GM10266 (cell line): Measurements from ENCODE around the gene TRPM3.
A peak's percentile ranks its signal among the peaks of the same experiment; 100 is the strongest.

Source experiments
- DNase-seq: peaks from one replicate; pipeline ENCODE4 v3.0.0; 2012; ENCODE audit errors: extremely low spot score
- CTCF ChIP-seq: IDR thresholded peaks from 2 replicates; pipeline ENCODE4 v1.5.1; 2012; ENCODE audit warnings: mild to moderate bottlenecking, low read depth; ENCODE audit not compliant: control insufficient read depth, insufficient read depth; ENCODE audit errors: missing control alignments

The TRPM3 gene

GRCh38 chr9:70485273-70485858 is 636.1 kb downstream of the TRPM3 start:
- TF ChIP-seq CTCF = no peak
- no peak for DNase-seq

GRCh38 chr9:70484232-70485130 is 636.9 kb downstream of the TRPM3 start:
- TF ChIP-seq CTCF = peak; percentile 63
- peak; percentile 61 for DNase-seq

- no peak for DNase-seq
- no peak for TF ChIP-seq CTCF
These were observed 640.0 kb downstream of the TRPM3 start for GRCh38 chr9:70481471-70481870.

- TF ChIP-seq CTCF = no peak
- no peak for DNase-seq
These were observed 640.9 kb downstream of the TRPM3 start for GRCh38 chr9:70480405-70480980.

GRCh38 chr9:70479880-70480291 is 641.5 kb downstream of the TRPM3 start:
- no peak for DNase-seq
- no peak for TF ChIP-seq CTCF
